ENCODE measurements around the gene ENPEP.
"Not testable (repeated sequence)": the region's sequence is repeated elsewhere in the genome, so short reads cannot be mapped to it uniquely, and the experiment has no call there.

DNA sequence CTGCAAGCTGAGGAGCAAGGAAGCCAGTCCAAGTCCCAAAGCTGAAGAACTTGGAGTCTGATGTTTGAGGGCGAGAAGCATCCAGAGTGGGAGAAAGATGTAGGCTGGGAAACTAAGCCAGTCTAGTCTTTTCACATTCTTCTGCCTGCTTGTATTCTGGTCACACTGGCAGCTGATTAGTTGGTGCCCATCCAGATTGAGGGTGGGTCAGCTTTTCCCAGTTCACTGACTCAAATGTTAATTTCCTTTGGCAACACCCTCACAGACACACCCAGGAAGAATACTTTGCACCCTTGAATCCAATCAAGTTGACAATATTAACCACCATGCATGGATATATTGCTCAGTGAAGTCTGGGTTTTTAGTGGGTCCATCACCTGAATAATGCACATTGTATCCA is 36.7 kb upstream of the ENPEP start:
- TF ChIP-seq EZH2 (IDR thresholded peaks at IDR 0.05; ENCODE audit: low read length, unreplicated experiment); EZH2phosphoT487 (IDR thresholded peaks at IDR 0.05; ENCODE audit: borderline replicate concordance, low read length): not testable (repeated sequence)
- TF ChIP-seq, protein P1, sequence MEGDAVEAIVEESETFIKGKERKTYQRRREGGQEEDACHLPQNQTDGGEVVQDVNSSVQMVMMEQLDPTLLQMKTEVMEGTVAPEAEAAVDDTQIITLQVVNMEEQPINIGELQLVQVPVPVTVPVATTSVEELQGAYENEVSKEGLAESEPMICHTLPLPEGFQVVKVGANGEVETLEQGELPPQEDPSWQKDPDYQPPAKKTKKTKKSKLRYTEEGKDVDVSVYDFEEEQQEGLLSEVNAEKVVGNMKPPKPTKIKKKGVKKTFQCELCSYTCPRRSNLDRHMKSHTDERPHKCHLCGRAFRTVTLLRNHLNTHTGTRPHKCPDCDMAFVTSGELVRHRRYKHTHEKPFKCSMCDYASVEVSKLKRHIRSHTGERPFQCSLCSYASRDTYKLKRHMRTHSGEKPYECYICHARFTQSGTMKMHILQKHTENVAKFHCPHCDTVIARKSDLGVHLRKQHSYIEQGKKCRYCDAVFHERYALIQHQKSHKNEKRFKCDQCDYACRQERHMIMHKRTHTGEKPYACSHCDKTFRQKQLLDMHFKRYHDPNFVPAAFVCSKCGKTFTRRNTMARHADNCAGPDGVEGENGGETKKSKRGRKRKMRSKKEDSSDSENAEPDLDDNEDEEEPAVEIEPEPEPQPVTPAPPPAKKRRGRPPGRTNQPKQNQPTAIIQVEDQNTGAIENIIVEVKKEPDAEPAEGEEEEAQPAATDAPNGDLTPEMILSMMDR (conservative IDR thresholded peaks at IDR 0.05; ENCODE audit: low read depth, low read length) = not testable (repeated sequence)

Data from PC-3 (cell line).